Hepatocyte (in vitro differentiated cells): ENCODE measurements around the gene RASGEF1C. TPM values are rescaled to one million over a fixed set of nuclear protein-coding genes. Genes with fewer than 3 reads are reported as not detected.

ENCODE experiments used
- DNase-seq: peaks from one replicate; pipeline ENCODE4 v3.0.0-alpha.2; 2016; ENCODE audit warnings: low spot score
- H2AFZ ChIP-seq: fragments of 200-600 bp; sonication (generic); 2 replicates; pipeline ENCODE4 v1.6.0; 2016; ENCODE audit warnings: antibody characterized with exemption, mild to moderate bottlenecking
- H3K27ac ChIP-seq: fragments of 200-600 bp; sonication (generic); 2 replicates; pipeline ENCODE4 v1.5.1; 2016; ENCODE audit warnings: mild to moderate bottlenecking
- H3K27me3 ChIP-seq: fragments of 200-600 bp; sonication (generic); 2 replicates; pipeline ENCODE4 v1.6.1; 2016
- H3K36me3 ChIP-seq: fragments of 200-600 bp; sonication (generic); replicated peaks from 2 replicates; pipeline ENCODE4 v1.5.1; 2016; ENCODE audit warnings: low read depth; ENCODE audit not compliant: insufficient read depth
- H3K4me1 ChIP-seq: fragments of 200-600 bp; sonication (generic); 2 replicates; pipeline ENCODE4 v1.5.1; 2016; ENCODE audit warnings: mild to moderate bottlenecking, moderate library complexity; ENCODE audit not compliant: insufficient read depth
- H3K4me2 ChIP-seq: fragments of 200-600 bp; sonication (generic); 2 replicates; pipeline ENCODE4 v1.6.0; 2016
- H3K4me3 ChIP-seq: fragments of 200-600 bp; sonication (generic); 2 replicates; pipeline ENCODE4 v1.5.1; 2016; ENCODE audit warnings: mild to moderate bottlenecking
- H3K79me2 ChIP-seq: fragments of 200-600 bp; sonication (generic); 2 replicates; pipeline ENCODE4 v1.6.0; 2017; ENCODE audit warnings: mild to moderate bottlenecking
- H3K9me2 ChIP-seq: fragments of 200-600 bp; sonication (generic); replicated peaks from 2 replicates; pipeline ENCODE4 v1.6.0; 2017; ENCODE audit warnings: mild to moderate bottlenecking; ENCODE audit not compliant: insufficient read depth
- H3K9me3 ChIP-seq: fragments of 200-600 bp; sonication (generic); 2 replicates; pipeline ENCODE4 v1.5.1; 2016; ENCODE audit warnings: low read depth, mild to moderate bottlenecking
- H4K20me1 ChIP-seq: fragments of 200-600 bp; sonication (generic); 2 replicates; pipeline ENCODE4 v1.6.0; 2016; ENCODE audit warnings: mild to moderate bottlenecking; ENCODE audit not compliant: insufficient read depth, poor library complexity, severe bottlenecking
- CTCF ChIP-seq: fragments of 200-600 bp; sonication (generic); IDR thresholded peaks from 2 replicates; pipeline ENCODE4 v1.5.1; 2016; ENCODE audit warnings: antibody characterized with exemption, mild to moderate bottlenecking; ENCODE audit not compliant: poor library complexity
- EZH2 ChIP-seq: fragments of 200-600 bp; sonication (generic); IDR thresholded peaks from 2 replicates; pipeline ENCODE4 v1.6.1; 2016; ENCODE audit warnings: antibody characterized with exemption, mild to moderate bottlenecking, borderline replicate concordance
- EZH2phosphoT487 ChIP-seq: fragments of 200-600 bp; sonication (generic); IDR thresholded peaks from one replicate; pipeline ENCODE4 v1.6.1; 2018; ENCODE audit warnings: antibody characterized with exemption, mild to moderate bottlenecking, low read depth, moderate library complexity; ENCODE audit not compliant: unreplicated experiment, severe bottlenecking
- WGBS: methylation state at CpG from one replicate; pipeline ENCODE4 v1.1.6; 2016; ENCODE audit warnings: low lambda C conversion rate; ENCODE audit errors: missing lambda C conversion rate; 5-methylcytosine and 5-hydroxymethylcytosine counted together
- polyA plus RNA-seq: library from polyadenylated mRNA; unstranded; fragments of >200 nt; fragmentation: Nextera tagmentation; extraction: Ambion mirVana; gene quantifications from 2 replicates; pipeline ENCODE4 v1.2.1, GENCODE V29; 2016
- total RNA-seq: library from RNA; depleted of rRNA; stranded (reverse); fragments of >200 nt; gene quantifications from 2 replicates; pipeline ENCODE4 v1.2.3, GENCODE V29; 2014

The RASGEF1C gene
- total and polyA plus RNA-seq, 2 experiments from 2014 or later = not detected

DNA sequence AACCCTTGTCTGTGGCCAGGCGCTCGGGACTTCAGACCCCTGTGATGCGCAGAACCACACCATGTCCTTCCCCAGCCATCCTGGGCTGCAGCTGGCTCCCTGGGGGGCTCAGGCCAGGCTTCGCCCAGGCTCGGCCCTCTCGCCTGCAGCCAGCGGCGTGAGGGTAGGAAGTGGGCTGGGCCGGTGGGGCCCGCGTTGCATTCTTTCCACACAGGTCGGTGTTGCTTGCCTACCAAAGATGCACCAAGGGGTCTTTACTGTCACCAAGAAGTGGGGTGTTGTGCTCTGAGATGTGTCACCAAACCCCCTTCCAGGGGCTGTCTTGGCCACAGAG is 89.1 kb downstream of the RASGEF1C start:
- TF ChIP-seq CTCF (no peak), EZH2phosphoT487 (no peak), EZH2 (no peak)

GRCh38 chr5:180119031-180119902 is 89.7 kb downstream of the RASGEF1C start:
- Histone ChIP-seq H3K9me3 (no peaks in the 10 kb centered on the region), H3K27me3 (no peaks in the 10 kb centered on the region), H3K9me2 (no peaks in the 10 kb centered on the region), H2AFZ (no peak overlapping the region), H3K4me3 (no peak overlapping the region), H3K36me3 (no peaks in the 10 kb centered on the region), H3K79me2 (no peaks in the 10 kb centered on the region), H4K20me1 (no peaks in the 10 kb centered on the region), H3K27ac (no peak overlapping the region), H3K4me1 (no peaks in the 10 kb centered on the region), H3K4me2 (no peak overlapping the region)
- no peak for DNase-seq
- WGBS = 96% methylated on average over 22 of the region's 23 CpGs
- TF ChIP-seq EZH2 (no peak), CTCF (no peak), EZH2phosphoT487 (no peak)

More for the DNA sequence above, 89.1 kb downstream of the RASGEF1C start:
- no peaks in the 10 kb centered on the region for H3K79me2 ChIP-seq
- H2AFZ ChIP-seq = no peak overlapping the region
- no peak for DNase-seq
- no peaks in the 10 kb centered on the region for H3K27me3 ChIP-seq
- no peak overlapping the region for H3K4me3 ChIP-seq
- H3K4me2 ChIP-seq = no peak overlapping the region
- H3K36me3 ChIP-seq = no peaks in the 10 kb centered on the region
- H3K9me2 ChIP-seq = no peaks in the 10 kb centered on the region
- no peaks in the 10 kb centered on the region for H4K20me1 ChIP-seq
- H3K4me1 ChIP-seq = no peaks in the 10 kb centered on the region
- no peak overlapping the region for H3K27ac ChIP-seq
- H3K9me3 ChIP-seq = no peaks in the 10 kb centered on the region
- 94% methylated on average over 12 of the region's 12 CpGs for WGBS

DNA sequence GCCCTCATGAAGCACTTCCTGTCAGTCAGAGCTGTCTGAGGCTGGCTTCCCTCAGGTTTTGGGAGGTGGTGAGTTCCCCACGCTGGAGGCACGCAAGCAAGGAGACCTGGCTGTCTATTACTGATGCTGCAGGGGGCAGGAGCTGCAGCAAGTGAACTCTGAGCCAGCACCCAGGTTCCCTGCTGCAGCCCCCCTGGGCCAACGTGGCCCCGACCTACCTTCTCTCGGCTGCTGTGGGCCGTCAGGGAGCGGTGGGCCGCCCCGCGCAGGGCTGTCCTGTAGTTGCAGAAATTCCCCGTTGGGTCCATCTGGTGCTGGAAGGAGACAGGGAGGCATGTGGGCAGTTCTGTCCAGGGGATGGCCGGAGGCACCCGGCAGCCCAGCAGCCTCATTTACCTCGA is 90.6 kb downstream of the RASGEF1C start:
- H3K4me3 ChIP-seq = no peak overlapping the region
- no peaks in the 10 kb centered on the region for H4K20me1 ChIP-seq
- H2AFZ ChIP-seq = no peak overlapping the region
- no peaks in the 10 kb centered on the region for H3K27me3 ChIP-seq
- no peak overlapping the region for H3K27ac ChIP-seq
- TF ChIP-seq EZH2 (no peak), EZH2phosphoT487 (no peak), CTCF (no peak)
- H3K36me3 ChIP-seq = no peaks in the 10 kb centered on the region
- no peaks in the 10 kb centered on the region for H3K4me1 ChIP-seq
- no peaks in the 10 kb centered on the region for H3K9me2 ChIP-seq
- no peaks in the 10 kb centered on the region for H3K9me3 ChIP-seq
- no peak overlapping the region for H3K4me2 ChIP-seq
- no peaks in the 10 kb centered on the region for H3K79me2 ChIP-seq
- WGBS = 95% methylated on average over 14 of the region's 14 CpGs
- no peak for DNase-seq
